ENCODE data around the gene LRP1.
A peak's percentile ranks its signal among the peaks of the same experiment; 100 is the strongest.

Gene LRP1

GRCh38 chr12:57181072-57181471, 52.8 kb downstream of the LRP1 start:
- TF ChIP-seq CTCF (IDR thresholded peaks at IDR 0.05) = no peak
- no peaks in the 10 kb centered on the region for H3K9me3 ChIP-seq
- no peaks in the 10 kb centered on the region for H3K4me1 ChIP-seq (ENCODE audit: control insufficient read depth in 1 of 2, insufficient read depth in 1 of 2, low read depth in 1 of 2, low read length in 1 of 2)
- H3K36me3 ChIP-seq = no peaks in the 10 kb centered on the region
- H3K27ac ChIP-seq = no peak overlapping the region
- H3K4me3 ChIP-seq (ENCODE audit: low read depth in 1 of 2, low read length in 1 of 2) = no peak overlapping the region
- no peaks in the 10 kb centered on the region for H3K27me3 ChIP-seq

GRCh38 chr12:57181561-57182155, 53.4 kb downstream of the LRP1 start:
- H3K4me1 ChIP-seq (ENCODE audit: control insufficient read depth in 1 of 2, insufficient read depth in 1 of 2, low read depth in 1 of 2, low read length in 1 of 2) = no peaks in the 10 kb centered on the region
- H3K36me3 ChIP-seq = no peaks in the 10 kb centered on the region
- H3K27ac ChIP-seq = no peak overlapping the region
- H3K4me3 ChIP-seq (ENCODE audit: low read depth in 1 of 2, low read length in 1 of 2) = no peak overlapping the region
- H3K9me3 ChIP-seq = no peaks in the 10 kb centered on the region
- no peaks in the 10 kb centered on the region for H3K27me3 ChIP-seq
- TF ChIP-seq CTCF (IDR thresholded peaks at IDR 0.05) = no peak

- Histone ChIP-seq H3K27ac (no peak overlapping the region), H3K4me3 (ENCODE audit: low read depth in 1 of 2, low read length in 1 of 2) (no peak overlapping the region), H3K27me3 (no peaks in the 10 kb centered on the region), H3K4me1 (ENCODE audit: control insufficient read depth in 1 of 2, insufficient read depth in 1 of 2, low read depth in 1 of 2, low read length in 1 of 2) (no peaks in the 10 kb centered on the region), H3K9me3 (no peaks in the 10 kb centered on the region), H3K36me3 (no peaks in the 10 kb centered on the region)
- peak; percentile 90 for TF ChIP-seq CTCF (IDR thresholded peaks at IDR 0.05)
Measured at GRCh38 chr12:57182918-57183575, 54.8 kb downstream of the LRP1 start.

GRCh38 chr12:57183939-57184725, 55.8 kb downstream of the LRP1 start:
- Histone ChIP-seq H3K27me3 (no peaks in the 10 kb centered on the region), H3K36me3 (no peaks in the 10 kb centered on the region), H3K4me1 (ENCODE audit: control insufficient read depth in 1 of 2, insufficient read depth in 1 of 2, low read depth in 1 of 2, low read length in 1 of 2) (no peaks in the 10 kb centered on the region), H3K27ac (no peak overlapping the region), H3K9me3 (no peaks in the 10 kb centered on the region), H3K4me3 (ENCODE audit: low read depth in 1 of 2, low read length in 1 of 2) (no peak overlapping the region)
- no peak for TF ChIP-seq CTCF (IDR thresholded peaks at IDR 0.05)

GRCh38 chr12:57185403-57185802, 57.1 kb downstream of the LRP1 start:
- Histone ChIP-seq H3K4me3 (ENCODE audit: low read depth in 1 of 2, low read length in 1 of 2) (no peak overlapping the region), H3K36me3 (no peaks in the 10 kb centered on the region)

More at GRCh38 chr12:57185403-57185802, 57.1 kb downstream of the LRP1 start:
- H3K27ac ChIP-seq = no peak overlapping the region
- no peaks in the 10 kb centered on the region for H3K4me1 ChIP-seq (ENCODE audit: control insufficient read depth in 1 of 2, insufficient read depth in 1 of 2, low read depth in 1 of 2, low read length in 1 of 2)
- no peak for TF ChIP-seq CTCF (IDR thresholded peaks at IDR 0.05)
- H3K9me3 ChIP-seq = no peaks in the 10 kb centered on the region
- no peaks in the 10 kb centered on the region for H3K27me3 ChIP-seq
